HG02759 (cell line): Measurements from ENCODE around the gene CTRB2.
"Not testable (repeated sequence)": the region's sequence is repeated elsewhere in the genome, so short reads cannot be mapped to it uniquely, and the experiment has no call there.

Experiments
- ATAC-seq: cut with Tn5 transposase; IDR thresholded peaks from one replicate; pipeline ENCODE4 v1.9.1; 2021; ENCODE audit warnings: mild to moderate bottlenecking, moderate library complexity; ENCODE audit not compliant: unreplicated experiment

Gene CTRB2

DNA sequence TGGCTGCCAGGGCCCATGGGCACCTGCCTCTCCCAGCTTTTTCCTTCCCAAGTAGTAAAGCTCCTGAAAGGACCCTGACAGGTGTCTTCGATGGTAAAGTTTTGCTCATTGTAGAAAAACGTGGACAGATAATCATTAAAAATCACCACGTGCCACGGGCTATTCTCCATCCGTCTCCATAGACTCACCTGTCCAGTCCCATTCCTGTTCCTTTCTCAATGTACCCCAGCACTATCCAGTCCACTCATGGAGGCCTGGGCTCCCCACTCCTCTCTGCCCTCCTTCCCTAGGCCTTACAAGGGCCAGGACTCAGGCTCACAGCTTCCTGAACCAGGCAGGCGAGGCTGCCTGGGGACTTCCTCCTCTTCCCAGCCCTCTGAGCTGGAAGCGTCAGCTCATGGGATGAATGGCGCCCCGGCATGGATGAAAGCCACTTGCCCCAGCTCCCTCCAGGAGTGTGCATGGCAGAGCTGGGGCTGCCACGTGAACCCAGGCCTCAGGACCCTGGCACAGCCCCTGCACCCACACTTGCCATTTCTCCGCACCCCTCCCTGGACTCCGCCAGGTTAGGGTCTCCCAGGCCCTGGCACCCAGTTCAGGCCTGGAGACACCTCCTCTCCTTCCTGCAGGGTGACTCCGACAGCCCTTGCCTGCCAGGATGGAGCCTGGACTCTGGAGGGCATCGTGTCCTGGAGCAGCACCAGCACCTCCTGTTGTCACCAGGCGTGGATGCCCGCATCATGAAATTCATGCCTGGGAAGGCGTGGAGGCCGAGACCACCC is 20.6 kb upstream of the CTRB2 start:
- ATAC-seq, result no peak

DNA sequence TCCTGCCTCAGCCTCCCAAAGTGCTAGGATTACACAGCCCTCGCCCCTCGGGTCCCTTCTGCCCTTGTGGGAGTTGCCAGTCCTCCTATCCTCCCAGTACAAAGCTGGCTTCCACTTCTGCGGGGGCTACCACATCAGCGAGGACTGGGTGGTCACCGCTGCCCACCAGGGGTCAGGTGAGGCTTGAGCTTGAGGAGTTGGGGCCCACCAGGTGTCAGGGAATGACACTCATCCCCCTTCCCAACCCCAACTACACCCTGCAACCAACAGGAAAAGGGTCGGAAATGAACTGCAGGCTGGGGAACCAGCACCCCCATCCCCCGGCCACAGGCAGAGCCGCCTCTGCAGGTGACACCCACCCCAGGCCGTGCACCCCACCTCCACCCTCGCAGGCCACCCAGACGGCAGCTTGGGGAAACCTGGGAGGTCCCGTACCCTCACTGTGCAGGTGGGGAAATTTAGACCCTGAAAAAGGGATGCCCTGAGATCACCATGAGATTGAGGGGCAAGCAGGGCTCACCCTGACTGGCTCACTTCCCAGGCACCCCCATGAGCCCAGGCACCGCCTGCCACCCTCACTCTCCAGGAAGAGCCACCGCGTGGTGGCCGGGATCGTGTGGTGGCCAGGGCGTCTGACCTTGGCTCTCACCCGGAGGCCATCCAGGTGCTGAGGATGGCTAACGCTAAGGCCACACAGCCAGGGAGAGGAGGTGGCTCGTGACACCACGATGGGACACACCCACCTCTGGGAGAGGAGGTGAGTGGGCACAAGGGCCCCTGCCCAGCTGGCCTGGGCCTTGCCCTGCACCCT is 19.8 kb upstream of the CTRB2 start:
- ATAC-seq, result no peak

DNA sequence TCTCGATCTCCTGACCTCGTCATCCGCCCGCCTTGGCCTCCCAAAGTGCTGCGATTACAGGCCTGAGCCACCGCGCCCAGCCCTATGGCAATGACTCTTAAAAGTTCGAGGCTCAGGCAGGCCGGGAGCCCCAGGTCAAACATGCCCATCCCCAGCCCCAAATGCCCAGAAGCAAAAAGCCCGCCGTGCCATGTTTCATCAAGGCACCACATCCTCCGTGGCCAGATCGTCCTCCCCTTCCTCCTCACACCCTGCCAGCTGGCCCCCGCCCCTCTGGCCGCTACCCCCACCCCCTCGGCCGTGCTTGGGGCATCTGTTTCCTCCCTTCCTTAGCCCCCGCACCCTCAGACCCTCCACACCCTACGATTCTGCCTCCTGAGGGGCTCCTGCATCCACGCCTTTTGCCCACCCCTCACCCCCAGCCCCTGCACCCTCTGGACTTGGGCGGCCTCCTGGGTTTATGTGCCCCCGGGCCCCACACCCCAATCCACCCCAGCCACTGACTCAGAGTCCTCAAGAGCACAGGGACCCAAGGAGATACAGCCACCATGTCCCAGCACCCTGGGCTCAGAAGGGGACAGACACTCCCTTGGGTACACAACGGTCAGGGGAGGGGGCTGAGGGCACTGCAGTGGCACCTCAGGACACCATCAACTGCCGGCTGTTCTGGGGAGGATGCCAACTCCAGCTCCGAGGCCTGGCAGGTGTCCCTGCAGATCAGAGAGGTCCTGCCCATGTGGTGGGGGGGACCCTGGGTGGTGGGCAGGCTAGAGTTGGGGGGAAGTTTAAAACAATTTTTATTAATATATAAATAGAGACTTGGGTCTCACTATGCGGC is 18.9 kb upstream of the CTRB2 start:
- no peak for ATAC-seq

DNA sequence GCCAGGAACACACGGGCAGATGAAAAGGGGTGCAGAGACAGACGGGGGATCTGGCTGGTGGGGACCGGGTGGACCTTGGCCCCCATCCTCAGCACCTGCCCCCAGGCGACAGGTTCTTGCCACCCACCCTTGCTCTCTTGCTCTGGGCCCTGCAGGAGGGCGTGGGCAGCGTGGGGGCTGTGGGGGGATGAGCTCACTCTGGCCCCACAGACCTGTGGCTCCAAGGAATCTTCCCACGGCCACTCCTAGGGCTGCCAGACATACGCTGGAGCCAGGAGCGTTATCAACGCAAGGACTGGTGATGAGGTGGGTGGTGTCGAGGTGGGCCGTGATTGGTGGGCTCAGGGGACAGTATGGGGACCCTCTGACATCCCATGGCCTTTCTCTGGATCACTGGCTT is 18.1 kb upstream of the CTRB2 start:
- ATAC-seq, result no peak

DNA sequence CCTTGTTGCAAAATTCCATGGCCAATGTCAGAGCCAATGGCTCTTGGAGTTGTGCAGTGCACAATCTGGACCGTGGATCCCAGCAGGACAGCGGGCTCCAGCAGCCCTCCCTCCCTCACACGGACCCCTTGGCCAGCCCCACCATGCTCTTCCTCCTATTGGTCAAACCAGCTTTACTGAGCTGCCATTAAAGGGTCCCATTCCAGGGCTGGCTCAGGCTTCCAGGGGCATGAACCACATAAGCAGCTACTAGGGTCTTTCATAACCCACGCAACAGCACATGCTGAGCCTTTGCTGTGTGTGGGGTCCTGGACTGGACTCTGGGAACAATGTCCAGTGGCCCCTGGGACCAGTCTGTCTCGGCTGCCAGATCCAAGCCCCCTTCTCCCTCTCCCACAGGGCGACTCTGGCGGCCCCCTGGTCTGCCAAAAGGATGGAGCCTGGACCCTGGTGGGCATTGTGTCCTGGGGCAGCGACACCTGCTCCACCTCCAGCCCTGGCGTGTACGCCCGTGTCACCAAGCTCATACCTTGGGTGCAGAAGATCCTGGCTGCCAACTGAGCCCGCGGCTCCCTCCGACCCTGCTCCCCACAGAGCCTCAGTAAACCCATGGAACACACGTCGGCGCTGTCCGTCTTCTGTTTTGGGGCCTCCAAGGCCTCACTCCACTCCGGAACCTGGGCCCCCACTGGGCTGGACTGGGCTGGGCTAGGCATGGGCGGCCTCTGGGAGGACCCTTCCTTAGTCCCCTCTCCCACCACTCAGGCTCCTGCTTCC is 17.5 kb upstream of the CTRB2 start:
- no peak for ATAC-seq

DNA sequence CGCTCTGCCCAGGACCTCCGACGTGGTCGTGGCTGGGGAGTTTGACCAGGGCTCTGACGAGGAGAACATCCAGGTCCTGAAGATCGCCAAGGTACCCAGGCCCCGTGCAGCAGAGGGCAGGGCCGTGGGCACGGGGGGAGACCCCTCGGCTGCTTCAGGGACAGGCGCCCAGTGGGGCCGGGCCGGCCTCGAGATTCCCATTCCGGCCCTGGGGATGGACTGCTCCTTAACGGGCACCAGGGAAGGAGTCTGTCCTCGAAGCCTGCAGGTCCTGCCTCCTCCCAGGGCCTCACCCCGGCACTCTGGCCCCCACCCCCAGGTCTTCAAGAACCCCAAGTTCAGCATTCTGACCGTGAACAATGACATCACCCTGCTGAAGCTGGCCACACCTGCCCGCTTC is 16.2 kb upstream of the CTRB2 start:
- not testable (repeated sequence) for ATAC-seq

DNA sequence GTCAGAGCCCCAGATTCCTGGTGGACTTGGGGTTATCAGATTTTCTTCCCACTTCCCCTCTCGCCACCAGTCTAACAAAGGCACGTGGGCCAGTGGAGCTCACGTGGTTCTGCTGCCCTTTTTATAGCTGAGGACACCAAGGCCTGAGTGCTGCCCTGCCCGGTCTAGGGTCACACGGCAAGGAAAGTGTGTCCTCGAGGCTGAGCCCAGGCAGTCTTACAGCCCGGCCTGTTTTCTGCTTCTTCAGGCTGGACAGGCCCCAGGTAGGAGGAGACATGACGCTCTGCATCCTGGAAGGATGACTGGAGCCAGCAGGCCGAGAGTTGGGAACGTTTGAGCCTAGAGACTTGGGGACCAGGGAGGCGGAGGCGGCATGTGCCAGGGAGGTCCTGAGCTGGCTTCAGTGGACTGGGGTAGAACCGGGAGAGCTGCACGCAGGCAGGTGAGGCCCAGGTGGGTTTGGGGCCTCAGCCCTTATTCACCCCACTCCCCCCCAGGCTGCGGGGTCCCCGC is 15.4 kb upstream of the CTRB2 start:
- ATAC-seq, result no peak

DNA sequence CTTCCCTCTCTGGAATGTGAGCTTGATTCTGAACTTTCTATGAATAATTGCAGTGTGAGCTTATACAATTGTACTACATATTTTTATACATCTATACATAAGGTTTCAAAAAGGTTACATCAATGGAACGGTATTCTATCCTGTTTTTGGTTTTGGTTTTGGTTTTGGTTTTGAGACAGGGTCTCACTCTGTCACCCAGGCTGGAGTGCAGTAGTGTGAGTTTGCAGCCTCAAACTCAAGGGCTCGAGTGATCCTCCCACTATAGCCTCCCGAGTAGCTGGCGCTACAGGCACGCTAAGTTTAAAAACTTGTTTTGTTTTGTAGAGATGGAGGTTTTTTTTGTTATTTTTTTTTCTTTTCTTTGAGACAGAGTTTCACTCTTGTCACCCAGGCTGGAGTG is 12.9 kb upstream of the CTRB2 start:
- ATAC-seq, result no peak

DNA sequence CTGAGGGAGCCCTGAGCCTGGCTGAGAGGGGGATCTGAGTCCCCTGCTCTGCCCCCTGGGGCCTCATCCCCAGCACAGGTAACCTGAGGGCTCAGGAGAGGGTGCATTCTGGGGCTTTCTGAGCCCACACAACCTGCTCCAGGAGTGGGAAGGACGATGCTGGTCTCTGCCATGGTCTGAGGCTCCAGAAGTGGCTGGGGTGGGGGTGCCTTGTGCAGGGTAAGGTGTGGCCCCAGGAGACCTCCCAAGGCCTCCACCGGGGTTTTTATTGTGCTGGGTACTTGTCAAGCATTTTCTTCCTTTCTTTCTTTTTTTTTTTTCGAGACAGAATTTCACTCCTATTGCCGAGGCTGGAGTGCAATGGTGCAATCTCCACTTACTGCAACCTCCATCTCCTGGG is 12.1 kb upstream of the CTRB2 start:
- no peak for ATAC-seq

DNA sequence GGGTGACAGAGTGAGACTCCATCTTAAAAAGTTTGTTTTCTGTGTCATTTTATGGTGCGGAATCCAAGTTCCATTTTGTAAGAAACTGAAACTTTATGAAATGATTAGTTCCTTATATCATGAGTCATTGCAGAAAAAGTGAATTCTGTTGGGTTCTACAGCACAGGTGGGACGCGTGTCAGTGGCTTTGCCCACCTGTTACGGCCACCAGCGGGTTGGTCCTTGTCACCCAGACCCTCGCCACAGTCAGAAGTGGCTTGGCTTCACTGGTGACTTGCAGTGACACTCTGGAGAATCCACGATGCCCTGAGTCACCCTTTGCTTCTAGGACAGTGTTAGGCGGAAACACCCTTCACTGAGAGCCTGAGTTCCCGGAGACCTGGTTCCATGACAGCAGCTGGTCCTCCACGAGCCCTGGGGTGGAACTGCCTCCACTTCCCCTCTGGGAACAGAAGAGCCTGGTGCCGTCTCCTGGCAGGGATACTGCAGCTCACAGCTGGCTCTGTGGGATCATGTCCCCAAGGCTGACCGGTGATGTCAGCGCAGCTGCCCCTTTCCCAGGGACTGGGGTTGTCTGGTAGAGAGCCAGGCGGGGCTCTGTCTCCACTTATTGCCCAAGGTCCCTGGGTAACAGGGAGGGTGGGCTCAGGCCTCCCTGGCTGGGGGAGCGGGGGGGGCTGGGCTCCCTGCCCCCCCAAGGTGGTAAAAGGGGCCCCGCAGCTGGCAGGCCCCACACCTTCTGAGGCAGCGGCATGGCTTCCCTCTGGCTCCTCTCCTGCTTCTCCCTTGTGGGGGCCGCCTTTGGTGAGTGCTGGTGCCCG is 11.5 kb upstream of the CTRB2 start, which contains the start of gene CTRB1:
Gene CTRB1 (plus strand): TSS at position 733 of the 821 bp plus-strand sequence. CDS start 20 bp downstream, at position 753.
- ATAC-seq, result peak; percentile 71

DNA sequence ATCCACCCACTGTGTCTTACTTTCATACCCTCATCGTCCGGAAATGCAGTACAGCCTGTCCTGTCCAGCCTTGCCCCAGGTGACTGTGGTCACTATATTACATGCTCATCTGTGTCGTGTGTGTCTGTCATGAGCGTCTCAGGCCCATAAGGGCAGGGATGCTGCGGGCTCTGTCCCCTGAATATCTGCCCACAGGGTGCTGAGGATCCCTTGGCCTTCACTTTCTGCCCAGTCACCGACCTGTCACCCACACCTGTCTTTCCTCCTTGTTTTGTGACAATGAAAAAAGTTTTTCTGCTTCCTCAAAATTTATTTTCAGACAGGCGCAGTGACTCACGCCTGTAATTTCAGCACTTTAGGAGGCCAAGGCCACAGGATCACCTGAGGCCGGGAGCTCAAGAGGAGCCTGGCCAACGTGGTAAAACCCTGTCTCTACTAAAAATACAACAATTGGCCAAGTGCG is 10.5 kb upstream of the CTRB2 start:
- no peak for ATAC-seq

DNA sequence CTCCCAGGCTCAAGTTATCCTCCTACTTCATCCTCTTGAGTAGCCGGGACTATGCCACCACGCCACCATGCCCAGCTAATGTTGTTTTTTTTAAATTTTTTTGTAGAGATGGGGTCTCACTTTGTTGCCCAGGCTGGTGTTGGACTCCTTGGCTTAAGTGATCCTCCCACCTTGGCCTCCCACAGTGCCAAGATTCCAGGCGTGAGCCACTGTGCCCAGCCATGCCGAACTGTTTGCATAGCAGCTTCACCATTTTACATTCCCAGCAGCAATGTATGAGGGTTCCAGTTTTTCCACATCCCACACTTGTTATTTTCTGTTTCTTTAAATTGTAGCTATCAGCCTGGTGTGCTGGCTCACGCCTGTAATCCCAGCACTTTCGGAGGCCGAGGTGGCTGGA is 9.6 kb upstream of the CTRB2 start:
- ATAC-seq, result no peak

DNA sequence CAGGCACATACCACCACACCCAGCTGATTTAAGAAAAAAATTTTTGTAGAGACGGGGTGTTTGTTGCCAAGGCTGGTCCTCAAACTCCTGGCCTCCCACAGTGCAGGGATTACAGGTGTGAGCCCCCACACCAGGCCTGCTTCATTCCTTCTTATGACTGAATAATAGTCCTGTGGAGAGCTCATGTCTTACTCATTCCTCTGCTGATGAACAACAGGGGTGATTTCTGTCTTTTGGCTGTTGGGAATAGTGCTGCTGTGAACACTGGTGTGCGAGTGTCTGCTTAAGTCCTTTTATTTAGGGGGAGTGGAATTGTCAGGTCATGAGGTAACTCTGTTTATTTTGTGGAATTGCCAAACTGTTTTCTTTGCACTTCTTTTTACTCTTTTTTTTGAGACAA is 9.2 kb upstream of the CTRB2 start:
- ATAC-seq, result no peak

DNA sequence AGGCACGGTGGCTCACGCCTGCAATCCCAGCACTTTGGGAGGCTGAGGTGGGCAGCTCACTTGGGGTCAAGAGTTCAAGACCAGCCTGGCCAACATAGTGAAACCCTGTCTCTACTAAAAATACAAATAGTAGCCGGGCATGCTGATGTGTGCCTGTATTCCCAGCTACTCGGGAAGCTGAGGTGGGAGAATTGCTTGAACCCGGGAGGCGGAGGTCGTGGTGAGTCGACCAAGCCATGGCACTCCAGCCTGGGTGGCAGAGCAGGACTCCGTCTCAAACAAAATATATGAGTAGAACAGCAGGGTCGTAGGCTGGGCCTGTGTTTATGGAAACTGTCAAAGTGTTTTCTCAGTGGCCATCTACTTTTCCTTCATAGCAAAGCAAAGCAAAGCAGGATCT is 4.3 kb upstream of the CTRB2 start:
- not testable (repeated sequence) for ATAC-seq

DNA sequence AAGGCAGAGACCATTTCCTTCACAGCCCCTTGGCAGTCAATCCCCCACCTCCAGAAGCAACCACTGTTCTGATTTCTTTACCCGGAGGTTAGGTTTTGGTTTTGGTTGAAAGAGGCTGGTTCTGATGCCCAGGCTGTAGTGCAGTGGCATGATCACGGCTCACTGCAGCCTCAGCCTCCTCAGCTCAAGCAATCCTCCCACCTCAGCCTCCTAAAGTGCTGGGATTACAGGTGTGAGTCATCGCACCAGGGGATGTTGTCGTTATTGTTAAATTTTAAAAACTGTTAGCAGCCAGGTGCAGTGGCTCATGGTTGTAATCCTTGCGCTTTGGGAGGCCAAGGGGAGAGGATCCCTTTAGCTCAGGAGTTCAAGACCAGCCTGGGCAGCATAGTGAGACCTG is 3.0 kb upstream of the CTRB2 start:
- ATAC-seq, result no peak

DNA sequence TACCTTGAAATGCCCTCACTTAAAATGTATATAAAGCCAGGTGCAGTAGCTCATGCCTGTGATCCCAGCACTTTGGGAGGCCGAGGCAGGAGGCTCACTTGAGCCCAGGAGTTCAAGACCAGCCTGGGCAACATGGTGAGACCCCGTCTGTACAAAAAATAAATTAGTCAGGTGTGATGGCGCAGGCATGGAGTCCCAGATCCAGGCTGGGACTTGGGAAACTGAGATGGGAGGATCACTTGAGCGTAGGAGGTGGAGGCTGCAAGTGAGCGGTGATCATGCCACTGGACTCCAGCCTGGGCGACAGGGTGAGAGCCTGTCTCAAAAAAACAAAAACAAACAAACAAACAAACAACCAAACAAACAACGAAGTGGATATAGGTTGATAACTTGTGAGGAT is 2.6 kb upstream of the CTRB2 start:
- ATAC-seq, result not testable (repeated sequence)

DNA sequence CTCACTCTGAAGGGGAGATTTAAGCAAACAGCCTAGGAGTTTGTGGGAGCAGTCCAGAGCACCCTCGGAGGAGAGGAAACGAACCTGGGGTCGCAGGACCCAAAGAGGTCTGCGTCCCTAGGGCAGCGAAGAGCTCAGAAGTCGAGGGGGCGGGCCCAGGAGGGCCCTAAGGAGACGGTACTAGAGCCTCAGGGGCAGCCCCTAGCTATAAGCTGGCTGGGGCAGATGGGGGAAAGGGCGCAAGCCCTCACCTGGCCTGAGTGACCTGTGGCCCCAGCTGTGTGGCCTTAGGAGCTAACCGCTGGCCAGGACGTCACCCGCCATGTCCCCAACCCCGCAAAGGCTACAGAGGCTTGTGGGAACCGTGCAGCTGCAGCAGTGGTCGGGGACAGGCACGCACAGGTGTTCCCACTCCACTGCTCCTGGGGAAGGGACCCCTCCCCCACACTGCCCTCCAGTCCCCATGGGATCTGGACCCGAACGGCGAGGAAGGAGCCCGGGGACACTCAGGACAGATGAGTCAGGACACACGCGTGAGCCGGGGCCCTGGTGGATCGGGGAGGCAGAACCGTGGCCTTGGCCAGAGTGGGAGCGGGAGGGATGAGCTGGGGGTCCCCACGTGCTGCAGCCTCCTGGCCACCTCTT is 2.0 kb upstream of the CTRB2 start:
- ATAC-seq, result no peak

DNA sequence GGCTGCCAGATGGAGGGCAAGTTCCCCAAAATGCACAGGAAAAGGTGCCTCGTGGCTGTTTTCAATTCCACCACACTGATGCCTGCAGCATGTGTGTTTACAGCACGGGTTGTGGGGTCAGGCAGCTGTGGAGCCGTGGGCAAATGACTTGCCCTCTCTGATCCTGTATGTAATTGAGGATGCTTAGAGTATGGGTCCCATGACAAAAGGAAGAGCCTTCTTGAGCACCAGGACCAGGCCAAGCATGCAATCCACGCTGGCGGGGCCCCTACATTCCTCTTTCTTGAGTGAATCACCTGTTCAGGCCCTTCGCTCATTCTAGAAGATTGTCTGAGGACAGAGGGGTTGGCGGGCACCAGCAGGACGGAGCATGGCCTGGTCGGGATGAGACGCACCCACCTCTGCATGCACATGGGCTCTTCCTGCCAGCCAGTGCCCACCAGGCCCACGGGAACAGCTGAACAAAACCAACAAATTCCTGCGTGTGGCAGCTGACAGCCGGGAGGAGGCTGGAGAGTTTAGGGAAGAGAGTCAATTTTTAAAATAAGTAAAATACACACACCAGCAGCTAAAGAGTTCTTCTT is 1.4 kb upstream of the CTRB2 start:
- ATAC-seq, result no peak

DNA sequence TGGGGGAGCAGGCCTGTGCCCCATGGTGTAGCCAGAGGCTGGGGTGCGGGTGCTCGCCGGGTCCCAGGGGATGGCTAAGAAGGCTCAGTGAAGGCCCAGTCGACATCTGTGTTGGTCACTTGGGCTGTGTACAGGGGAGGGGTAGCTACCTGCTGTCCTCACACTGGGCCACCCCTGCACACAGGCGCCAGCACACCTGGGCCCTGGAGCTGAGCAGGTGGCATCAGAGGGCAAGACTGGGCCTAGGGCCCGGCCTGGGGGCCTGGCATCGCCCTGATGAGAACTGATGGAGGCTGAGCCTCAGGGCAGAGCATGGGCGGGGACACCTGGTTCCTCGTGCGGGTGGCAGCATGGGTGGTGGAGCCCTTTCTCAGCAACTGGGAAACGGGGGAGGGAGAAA is 870 bp upstream of the CTRB2 start:
- no peak for ATAC-seq
